Stomach (tissue), 9 donors: ENCODE measurements around the gene YWHAB. TPM values are rescaled to one million over a fixed set of nuclear protein-coding genes. Genes with fewer than 3 reads are reported as not detected.

ENCODE experiments used
- DNase-seq, 2 donors: peaks; one replicate each; pipeline versions ENCODE4 v3.0.0 to v3.0.0-alpha.2; 2013 to 2019
- H3K27ac ChIP-seq, 5 donors: fragments of 200-600 bp in 4 of 5; sonication (generic) in 4 of 5; one replicate each; pipeline ENCODE4 v1.5.1; 2013 to 2019; ENCODE audit warnings: mild to moderate bottlenecking in 1 of 5, moderate library complexity in 1 of 5
- H3K27me3 ChIP-seq, 3 donors: fragments of 200-600 bp; sonication (generic); one replicate each; pipeline ENCODE4 v1.5.1; 2017 to 2019; ENCODE audit warnings: mixed run types in 1 of 3
- H3K36me3 ChIP-seq, 4 donors: fragments of 200-600 bp; sonication (generic); 1 replicate in 3 of 4; 2 replicates in 1 of 4; pipeline ENCODE4 v1.5.1; 2016 to 2019
- H3K4me1 ChIP-seq, 4 donors: fragments of 200-600 bp; sonication (generic); one replicate each; pipeline ENCODE4 v1.5.1; 2016 to 2019
- H3K4me3 ChIP-seq, 4 donors: fragments of 200-600 bp; sonication (generic) in 3 of 4; one replicate each; pipeline ENCODE4 v1.5.1; 2016 to 2019; ENCODE audit warnings: mild to moderate bottlenecking in 1 of 4
- H3K9me3 ChIP-seq, 4 donors: fragments of 200-600 bp; sonication (generic); one replicate each; pipeline ENCODE4 v1.5.1; 2016 to 2019
- CTCF ChIP-seq, 7 experiments: fragments of 450-650 bp in 4 of 7; fragments of 200-600 bp in 3 of 7; sonication (generic) in 3 of 7; IDR thresholded peaks; one replicate each; pipeline ENCODE4 v1.5.1; 2016 to 2019; ENCODE audit warnings: antibody characterized with exemption in 7 of 7, control low read depth in 2 of 7, mild to moderate bottlenecking in 1 of 7
- EP300 ChIP-seq: sonication (generic); formaldehyde crosslinking; IDR thresholded peaks from one replicate; pipeline ENCODE4 v1.6.1; 2017; ENCODE audit warnings: antibody characterized with exemption
- POLR2A ChIP-seq, 4 donors: fragments of 450-650 bp; IDR thresholded peaks; one replicate each; pipeline ENCODE4 v1.6.1; 2016; ENCODE audit warnings: antibody characterized with exemption in 4 of 4, control low read depth in 2 of 4, mild to moderate bottlenecking in 1 of 4, moderate library complexity in 1 of 4
- POLR2AphosphoS5 ChIP-seq, 3 donors: sonication (generic); formaldehyde crosslinking; IDR thresholded peaks; one replicate each; pipeline ENCODE4 v1.6.1; 2016; ENCODE audit warnings: antibody characterized with exemption in 3 of 3
- WGBS, 5 donors: extraction: QIAGEN DNeasy Blood & Tissue Kit in 3 of 5; methylation state at CpG; one replicate each; pipeline versions ENCODE4 v1.1.5 to v1.1.7; 2013 to 2018; 5-methylcytosine and 5-hydroxymethylcytosine counted together
- intact Hi-C: fragments of 100-400 bp; cut with DNase I; formaldehyde crosslinking; loops from one replicate; pipeline ENCODE4 v1.15.1; 2023; ENCODE audit warnings: low total_unique reads
- polyA plus RNA-seq, 3 donors: library from polyadenylated mRNA; stranded (reverse); fragments of 200-250 nt; gene quantifications; one replicate each; pipeline ENCODE4 v1.2.3, GENCODE V29; 2013
- total RNA-seq, 5 donors: library from RNA; depleted of rRNA; stranded (reverse); fragments of >200 nt; gene quantifications; one replicate each; pipeline versions ENCODE4 v1.1.0 to v1.2.3, GENCODE V29; 2014 to 2016
- donor health status: healthy with polysubstance abuse.
- donor health status: Bipolar disorder and iron deficiency.
- donor health status: healthy.

YWHAB gene
- total and polyA plus RNA-seq, 8 donors = 52.2 to 135 (median 93.1) TPM

DNA sequence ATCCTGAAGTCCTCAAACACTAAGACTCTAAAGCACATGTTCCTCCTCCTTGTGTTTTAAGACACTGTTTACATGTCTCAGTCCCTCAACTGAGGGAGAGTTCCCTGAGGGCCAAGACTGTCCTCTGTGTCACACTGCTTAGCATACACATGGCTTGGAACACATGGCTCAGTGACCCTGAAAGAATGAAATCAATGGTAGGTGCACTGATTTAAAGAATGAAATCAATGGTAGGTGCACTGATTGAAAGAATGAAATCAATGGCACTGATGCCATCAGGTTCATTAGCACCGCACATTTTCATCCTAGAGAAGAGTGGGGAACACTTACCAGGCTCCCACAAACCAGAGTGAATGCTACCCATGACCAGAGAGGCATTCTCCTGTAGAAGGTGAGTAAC, 64.9 kb downstream of the YWHAB start:
- Histone ChIP-seq H3K27ac (no peak overlapping the region), H3K9me3 (no peaks in the 10 kb centered on the region), H3K36me3 (peaks cover 60 to 100% (median 99%) of the 10 kb centered on the region in 4 donors), H3K4me1 (peaks cover 0 to 9% (median 0%) of the 10 kb centered on the region in 4 donors), H3K27me3 (no peaks in the 10 kb centered on the region), H3K4me3 (no peak overlapping the region)
- 93 to 100% (median 100%) methylated on average over 1 of the region's 1 CpG for WGBS, 5 donors
- intact Hi-C loops = no loop called here
- TF ChIP-seq CTCF (IDR thresholded peaks at IDR 0.05) = no peak
- DNase-seq = no peak

GRCh38 chr20:44952731-44953130, 67.2 kb downstream of the YWHAB start:
- intact Hi-C loops = no loop called here
- Histone ChIP-seq H3K27me3 (no peaks in the 10 kb centered on the region), H3K9me3 (no peaks in the 10 kb centered on the region), H3K36me3 (peaks cover 55 to 95% (median 88%) of the 10 kb centered on the region in 4 donors), H3K4me1 (peaks cover 0 to 22% (median 3%) of the 10 kb centered on the region in 4 donors), H3K4me3 (no peak overlapping the region), H3K27ac (no peak overlapping the region)
- TF ChIP-seq POLR2AphosphoS5 (IDR thresholded peaks at IDR 0.05) (no peak), CTCF (IDR thresholded peaks at IDR 0.05) (no peak), EP300 (no peak), POLR2A (IDR thresholded peaks at IDR 0.05) (no peak)
- WGBS, 5 donors = 78 to 92% (median 81%) methylated on average over 1 of the region's 1 CpG
- DNase-seq = no peak

GRCh38 chr20:44954211-44954610, 68.7 kb downstream of the YWHAB start:
- Histone ChIP-seq H3K27ac (no peak overlapping the region), H3K4me3 (no peak overlapping the region), H3K4me1 (peaks cover 4 to 36% (median 11%) of the 10 kb centered on the region in 4 donors), H3K27me3 (no peaks in the 10 kb centered on the region), H3K36me3 (peaks cover 46 to 80% (median 75%) of the 10 kb centered on the region in 4 donors), H3K9me3 (no peaks in the 10 kb centered on the region)
- TF ChIP-seq POLR2A (IDR thresholded peaks at IDR 0.05) = no peak
- TF ChIP-seq EP300 = no peak
- intact Hi-C loops = no loop called here
- WGBS, 5 donors = 91 to 94% (median 92%) methylated on average over 5 of the region's 5 CpGs
- no peak for DNase-seq

DNA sequence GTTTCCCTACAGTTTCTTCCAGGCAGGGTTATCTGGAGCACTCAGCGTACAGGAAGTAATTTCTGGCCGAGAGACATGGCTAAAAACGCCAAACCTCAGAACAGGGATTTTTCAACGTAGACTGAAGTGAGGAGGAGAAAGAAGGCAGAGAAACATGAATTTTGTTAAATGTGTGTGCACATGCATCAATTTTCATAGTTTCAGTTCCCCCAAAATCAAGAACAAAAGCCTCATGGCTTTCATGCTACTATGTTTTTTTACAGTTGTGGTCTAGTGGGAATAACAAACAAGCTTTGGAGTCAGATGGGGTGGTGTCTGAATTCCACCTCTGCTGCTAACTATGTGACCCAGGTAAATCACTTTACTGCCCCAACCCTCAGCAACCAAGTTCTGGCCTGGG, 69.8 kb downstream of the YWHAB start:
- WGBS, 5 donors = 75 to 94% (median 81%) methylated on average over 4 of the region's 4 CpGs
- Histone ChIP-seq H3K27ac (no peak overlapping the region), H3K4me1 (peaks cover 7 to 41% (median 19%) of the 10 kb centered on the region in 4 donors), H3K4me3 (no peak overlapping the region), H3K36me3 (peaks cover 37 to 69% (median 64%) of the 10 kb centered on the region in 4 donors), H3K9me3 (no peaks in the 10 kb centered on the region), H3K27me3 (no peaks in the 10 kb centered on the region)
- intact Hi-C loops = no loop called here
- no peak for DNase-seq
- no peak for TF ChIP-seq POLR2A (IDR thresholded peaks at IDR 0.05)
- no peak for TF ChIP-seq CTCF (IDR thresholded peaks at IDR 0.05)
- TF ChIP-seq POLR2AphosphoS5 (IDR thresholded peaks at IDR 0.05) = no peak
- no peak for TF ChIP-seq EP300

GRCh38 chr20:44956410-44956809, 70.9 kb downstream of the YWHAB start:
- peaks cover 25 to 58% (median 53%) of the 10 kb centered on the region in 4 donors for H3K36me3 ChIP-seq
- H3K4me3 ChIP-seq = no peak overlapping the region
- H3K9me3 ChIP-seq = no peaks in the 10 kb centered on the region
- no peak for DNase-seq
- no peak overlapping the region for H3K27ac ChIP-seq
- intact Hi-C loops = no loop called here
- 66 to 86% (median 82%) methylated on average over 3 of the region's 3 CpGs for WGBS, 5 donors
- TF ChIP-seq EP300 = no peak
- H3K4me1 ChIP-seq = peaks cover 7 to 51% (median 26%) of the 10 kb centered on the region in 4 donors
- no peaks in the 10 kb centered on the region for H3K27me3 ChIP-seq

Other genes with a start within 250 kb of the YWHAB start
- gene ADA, start 234.0 kb upstream of the YWHAB start, total RNA-seq = 100 to 1,000 TPM in 1 of 5 donors, 10 to 100 TPM in 3, 1 to 10 TPM in 1; 2.3 to 165 (median 22.3) TPM
- 10 to 100 TPM; 27.9 to 81.0 (median 53.1) TPM for gene ADA, start 234.0 kb upstream of the YWHAB start, polyA plus RNA-seq
- 100 to 1,000 TPM in 1 of 5 donors, 10 to 100 TPM in 1, not detected in 3; 19.9 to 193 TPM for gene CCN5, start 170.3 kb upstream of the YWHAB start, total RNA-seq
- gene CCN5, start 170.3 kb upstream of the YWHAB start, polyA plus RNA-seq = 1 to 10 TPM; 2.5 to 8.2 (median 3.4) TPM
- 1 to 10 TPM in 3 of 5 donors, not detected in 2; 1.5 to 7.7 (median 4.5) TPM for gene KCNK15, start 139.8 kb upstream of the YWHAB start, total RNA-seq
- 1 to 10 TPM in 1 of 3 donors, under 1 TPM in 2; 0.46 to 2.6 (median 0.78) TPM for gene KCNK15, start 139.8 kb upstream of the YWHAB start, polyA plus RNA-seq
- 1 to 10 TPM in 3 of 5 donors, not detected in 2; 1.2 to 2.2 (median 1.3) TPM for gene RIMS4, start 75.2 kb upstream of the YWHAB start, total RNA-seq
- 1 to 10 TPM in 2 of 3 donors, under 1 TPM in 1; 0.55 to 1.8 (median 1.7) TPM for gene RIMS4, start 75.2 kb upstream of the YWHAB start, polyA plus RNA-seq
- gene PABPC1L, start 24.4 kb downstream of the YWHAB start, total RNA-seq = 100 to 1,000 TPM in 1 of 5 donors, 10 to 100 TPM in 3, 1 to 10 TPM in 1; 8.6 to 106 (median 32.0) TPM
- gene PABPC1L, start 24.4 kb downstream of the YWHAB start, polyA plus RNA-seq = 10 to 100 TPM; 15.0 to 38.9 (median 23.3) TPM
- gene TOMM34, start 74.7 kb downstream of the YWHAB start, total RNA-seq = 10 to 100 TPM in 1 of 5 donors, 1 to 10 TPM in 4; 1.7 to 11.6 (median 4.9) TPM
- gene TOMM34, start 74.7 kb downstream of the YWHAB start, polyA plus RNA-seq = 10 to 100 TPM; 14.4 to 15.7 (median 15.4) TPM
- 10 to 100 TPM; 16.5 to 49.6 (median 22.3) TPM for gene STK4, start 80.8 kb downstream of the YWHAB start, total RNA-seq
- gene STK4, start 80.8 kb downstream of the YWHAB start, polyA plus RNA-seq = 1 to 10 TPM; 4.8 to 6.5 (median 6.4) TPM
- gene KCNS1, start 215.4 kb downstream of the YWHAB start, total RNA-seq = not detected
- gene KCNS1, start 215.4 kb downstream of the YWHAB start, polyA plus RNA-seq = under 1 TPM in 1 of 3 donors, not detected in 2; 0.30 TPM
- gene WFDC5, start 229.5 kb downstream of the YWHAB start, total RNA-seq = not detected
- 1 to 10 TPM in 1 of 3 donors, not detected in 2; 3.7 TPM for gene WFDC5, start 229.5 kb downstream of the YWHAB start, polyA plus RNA-seq
- gene WFDC12, start 238.8 kb downstream of the YWHAB start, total RNA-seq = not detected
- gene WFDC12, start 238.8 kb downstream of the YWHAB start, polyA plus RNA-seq = under 1 TPM in 1 of 3 donors, not detected in 2; 0.15 TPM